ENCODE results near the gene STRIT1.
"Not testable (repeated sequence)": the region's sequence is repeated elsewhere in the genome, so short reads cannot be mapped to it uniquely, and the experiment has no call there.

The STRIT1 gene

DNA sequence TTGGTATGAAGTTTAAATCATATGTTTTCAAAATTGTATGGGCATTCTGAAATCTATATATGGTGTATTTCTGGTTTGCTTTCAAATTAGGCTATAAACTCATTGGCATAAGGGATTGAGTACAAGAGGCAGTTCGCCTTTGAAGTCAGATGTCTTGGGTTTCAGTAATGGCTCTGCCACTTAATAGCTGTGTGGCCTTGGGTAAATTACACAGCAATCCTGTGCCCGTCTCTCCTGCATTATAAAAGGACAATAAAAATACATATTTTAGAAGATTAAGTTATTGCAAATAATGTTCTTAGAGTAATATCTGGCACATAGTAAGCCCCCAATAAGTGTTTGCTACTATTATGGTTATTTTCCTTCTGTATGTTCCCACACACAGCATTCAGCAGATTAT lies 20.4 kb upstream of the STRIT1 start:
- no peak for DNase-seq (ENCODE audit: low read depth in 2 of 3, low spot score in 2 of 3)

DNA sequence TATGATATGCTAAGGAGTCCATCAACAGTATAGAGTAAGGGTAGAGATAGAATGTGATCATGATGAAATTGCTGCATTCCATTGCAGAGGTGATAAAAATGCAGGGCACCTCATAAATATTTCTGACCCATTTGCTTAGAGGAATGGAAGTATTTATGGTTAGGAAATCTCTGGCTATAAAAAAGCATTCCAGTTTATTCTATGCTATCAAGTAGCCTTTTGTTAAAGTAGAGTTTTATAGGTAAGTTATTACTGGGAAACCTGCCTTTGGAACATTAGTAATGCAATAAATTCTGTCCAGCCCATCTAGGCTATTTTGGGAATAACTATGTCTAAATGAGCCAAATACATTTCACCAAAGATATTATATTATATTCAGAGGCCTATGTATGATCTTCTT lies 19.8 kb upstream of the STRIT1 start:
- no peak for DNase-seq (ENCODE audit: low read depth in 2 of 3, low spot score in 2 of 3)

DNA sequence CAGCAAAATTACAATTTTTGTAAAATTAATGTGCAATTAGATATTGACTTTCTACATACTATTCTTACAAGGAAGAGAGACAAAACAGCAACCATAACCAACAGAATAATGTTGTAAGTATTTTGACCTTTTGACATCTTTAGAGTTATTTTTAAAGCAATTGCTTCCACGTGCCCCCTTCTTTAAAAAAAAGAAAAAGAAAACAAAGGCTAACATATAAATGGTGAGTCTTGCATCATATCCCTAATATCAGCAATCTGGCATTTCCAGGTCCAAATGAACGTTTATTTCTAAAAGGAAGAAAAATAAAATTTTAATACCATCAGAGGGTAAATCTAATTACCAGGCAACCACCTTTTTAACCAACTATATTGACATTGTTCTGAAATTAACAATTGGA lies 19.3 kb upstream of the STRIT1 start:
- no peak for DNase-seq (ENCODE audit: low read depth in 2 of 3, low spot score in 2 of 3)

DNA sequence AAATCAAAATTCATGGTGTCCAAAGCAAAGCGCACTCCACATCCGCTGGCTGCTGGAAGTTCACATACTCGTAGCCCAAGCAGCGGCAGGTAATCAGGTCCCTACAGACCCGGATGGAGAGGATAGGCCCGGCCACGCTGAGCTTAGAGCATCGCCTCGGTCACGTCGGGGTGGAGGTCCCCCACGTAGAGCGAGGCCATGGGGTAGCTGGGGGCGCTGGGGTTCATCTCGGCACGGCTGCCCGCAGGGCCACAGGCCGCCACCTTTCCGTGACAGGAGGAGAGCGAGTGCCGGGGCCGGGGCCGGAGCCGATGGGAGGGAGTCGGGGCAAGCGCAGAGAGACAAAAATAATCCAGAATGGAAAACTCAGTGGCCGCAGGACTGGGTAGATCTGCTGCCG lies 16.1 kb upstream of the STRIT1 start:
- no peak for DNase-seq (ENCODE audit: low read depth in 2 of 3, low spot score in 2 of 3)

DNA sequence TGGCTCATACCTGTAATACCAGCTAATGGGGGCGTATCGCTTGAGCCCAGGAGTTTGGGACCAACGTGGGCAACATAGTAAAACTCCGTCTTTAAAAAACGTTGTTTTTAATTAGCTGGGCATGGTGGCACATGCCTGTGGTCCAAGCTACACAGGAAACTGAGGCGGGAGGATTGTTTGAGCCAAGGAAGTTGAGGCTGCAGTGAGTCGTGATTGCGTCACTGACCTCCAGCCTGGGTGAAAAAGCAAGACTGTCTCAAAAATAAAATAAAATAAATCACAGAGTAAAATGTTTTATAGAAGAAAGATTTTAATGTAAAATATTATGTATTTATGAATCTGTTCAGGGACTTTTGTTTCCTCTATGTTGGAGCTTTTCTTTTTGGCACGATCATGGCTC lies 15.3 kb upstream of the STRIT1 start:
- DNase-seq (ENCODE audit: low read depth in 2 of 3, low spot score in 2 of 3): no peak

DNA sequence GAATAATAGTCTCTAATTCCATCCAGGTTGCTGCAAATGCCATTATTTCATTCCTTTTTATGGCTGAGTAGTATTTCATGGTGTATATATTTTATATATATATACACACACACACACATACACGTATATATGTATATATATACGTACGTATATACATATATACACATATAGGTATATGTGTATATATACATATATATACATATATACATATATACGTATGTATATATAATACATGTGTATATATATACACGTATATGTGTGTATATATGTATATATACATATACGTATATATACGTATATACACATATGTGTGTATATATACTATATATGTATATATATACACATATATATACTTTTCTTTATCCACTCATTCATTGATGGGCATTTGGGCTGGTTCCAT lies 13.7 kb upstream of the STRIT1 start:
- no peak for DNase-seq (ENCODE audit: low read depth in 2 of 3, low spot score in 2 of 3)

DNA sequence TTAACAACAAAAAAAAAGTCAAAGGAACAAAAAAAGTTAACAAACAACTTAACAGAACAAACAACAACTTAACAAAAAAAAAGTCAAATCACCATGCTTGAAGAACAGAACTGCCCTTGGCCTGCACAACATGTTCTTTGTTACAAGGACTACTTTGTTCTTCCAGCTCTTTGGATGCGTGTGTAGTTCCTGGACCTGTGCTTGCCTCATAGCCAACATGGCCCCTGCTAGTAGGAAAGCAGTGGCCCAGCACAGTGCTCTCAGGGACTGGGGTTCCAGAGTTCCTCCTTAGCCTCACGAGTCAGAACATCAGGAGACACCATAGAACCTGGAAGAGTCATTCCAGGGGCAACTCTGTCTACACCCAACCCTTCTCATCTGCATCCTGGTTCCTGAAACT lies 10.9 kb upstream of the STRIT1 start:
- DNase-seq (ENCODE audit: low read depth in 2 of 3, low spot score in 2 of 3): no peak

DNA sequence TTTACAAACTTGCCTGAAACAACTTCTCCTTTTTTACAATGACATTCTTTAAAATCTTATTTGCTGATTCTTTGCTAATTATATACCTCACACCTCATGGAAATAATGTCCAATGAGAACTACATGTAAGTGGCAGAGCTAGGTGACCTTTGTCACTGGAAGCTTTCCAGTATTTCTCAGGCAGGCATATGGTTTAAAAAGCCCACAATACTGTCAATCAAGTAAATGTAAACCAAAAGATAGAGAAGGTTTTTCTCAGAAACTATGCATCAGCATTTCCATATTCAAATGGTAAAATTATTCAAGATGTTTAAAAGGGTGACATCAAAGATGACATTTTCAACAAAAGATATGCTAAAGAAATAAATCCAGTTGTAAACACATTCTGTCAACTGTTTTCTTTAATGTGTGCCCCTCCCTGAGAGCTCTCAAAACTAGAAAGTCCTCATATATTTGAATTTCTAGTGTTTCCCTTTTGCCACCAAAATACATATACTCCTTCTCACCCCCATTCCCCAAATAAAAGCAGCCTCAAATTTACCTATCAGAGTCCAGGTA lies 10.1 kb upstream of the STRIT1 start:
- no peak for DNase-seq (ENCODE audit: low read depth in 2 of 3, low spot score in 2 of 3)

DNA sequence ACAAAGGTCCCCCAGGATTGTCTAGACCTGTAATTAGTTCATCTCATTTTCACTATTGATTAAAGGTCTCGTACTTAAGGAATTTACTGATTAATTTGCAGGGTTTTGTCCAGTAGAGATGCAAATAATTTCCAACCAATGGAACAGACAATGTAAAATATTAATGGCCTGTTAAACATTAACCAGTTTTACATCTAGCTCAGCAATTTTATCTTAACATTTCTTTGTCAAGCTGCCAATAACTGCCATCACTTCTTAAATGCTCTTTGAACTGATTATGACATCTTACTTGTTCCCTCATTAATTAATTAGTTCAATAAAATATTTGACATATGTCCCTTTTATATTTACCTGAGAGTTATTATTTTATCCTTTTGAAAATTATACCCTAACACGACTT lies 9.4 kb upstream of the STRIT1 start:
- no peak for DNase-seq (ENCODE audit: low read depth in 2 of 3, low spot score in 2 of 3)

DNA sequence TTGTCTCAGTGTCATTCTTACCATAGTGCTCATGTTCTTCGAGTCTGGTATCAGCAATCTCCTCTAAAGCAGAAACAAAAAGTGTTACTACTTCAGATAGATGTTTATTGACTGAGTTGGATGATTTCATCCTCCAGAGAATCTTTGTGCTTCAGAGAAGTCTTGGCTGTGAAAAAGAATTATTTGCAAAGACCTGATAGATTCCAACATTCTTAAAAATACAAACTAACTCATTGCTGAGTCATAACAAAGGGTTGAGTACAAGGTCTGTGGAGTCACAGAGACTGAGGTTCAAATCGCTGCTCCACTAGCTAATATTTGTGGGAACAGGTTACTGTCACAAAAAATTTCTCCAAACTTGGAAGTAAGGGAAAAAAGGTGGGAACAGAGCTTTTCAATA lies 9.0 kb upstream of the STRIT1 start:
- no peak for DNase-seq (ENCODE audit: low read depth in 2 of 3, low spot score in 2 of 3)

DNA sequence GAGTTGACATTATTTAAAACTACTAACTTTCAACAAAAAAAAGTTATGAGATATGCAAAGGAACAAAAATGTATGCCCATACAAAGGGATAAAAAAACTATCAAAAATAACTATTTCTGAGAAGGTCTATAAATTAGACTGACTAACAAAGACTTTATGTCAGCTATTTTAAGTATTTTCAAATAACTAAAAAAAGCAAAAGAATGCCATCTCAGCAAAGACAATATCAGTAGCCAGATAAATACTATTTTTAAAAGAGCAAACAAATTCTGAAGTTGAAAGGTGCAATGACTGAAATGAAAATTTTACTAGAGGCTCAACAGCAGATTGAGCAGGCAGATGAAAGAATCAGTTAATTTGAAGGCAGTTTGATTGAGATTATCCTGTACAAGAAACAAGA lies 3.6 kb upstream of the STRIT1 start:
- DNase-seq (ENCODE audit: low read depth in 2 of 3, low spot score in 2 of 3): no peak

DNA sequence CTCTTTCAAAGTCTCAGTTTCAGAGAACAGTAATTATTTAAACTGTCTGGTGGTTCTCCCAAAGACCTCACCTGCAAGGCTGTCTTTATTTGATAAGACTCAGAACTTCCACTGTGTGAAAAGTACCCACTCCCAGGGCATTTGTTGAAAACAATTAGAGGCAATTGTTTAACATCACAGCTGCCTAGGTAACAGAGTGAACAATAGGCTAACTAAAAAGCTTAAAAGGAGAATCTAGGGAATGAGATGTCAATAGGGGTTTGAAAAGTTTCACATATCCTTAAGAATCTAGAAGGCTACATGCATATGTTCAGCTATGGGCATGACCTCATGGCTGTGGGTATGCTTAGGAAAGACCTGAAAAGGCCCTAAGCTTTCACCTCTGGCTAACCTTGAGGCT lies 2.9 kb upstream of the STRIT1 start:
- no peak for DNase-seq (ENCODE audit: low read depth in 2 of 3, low spot score in 2 of 3)

DNA sequence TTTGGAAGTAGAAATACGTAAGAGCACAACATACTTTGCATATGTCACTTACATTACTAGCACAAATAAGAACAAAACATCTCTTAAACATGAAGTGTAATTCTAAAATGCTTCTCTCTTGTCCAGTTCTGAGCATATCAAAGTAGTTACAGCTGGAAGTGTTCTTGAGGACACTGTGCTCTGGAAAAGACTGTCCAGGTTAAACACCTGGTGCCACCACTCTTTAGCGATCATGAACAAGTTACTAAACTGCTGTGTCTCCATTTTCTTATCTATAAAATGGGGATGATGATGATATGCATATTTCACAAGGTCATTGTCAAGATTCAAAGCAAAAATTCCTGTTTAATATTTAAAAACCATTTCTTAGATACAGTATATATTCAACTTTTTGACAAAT lies 790 bp downstream of the STRIT1 start:
- no peak for DNase-seq (ENCODE audit: low read depth in 2 of 3, low spot score in 2 of 3)

DNA sequence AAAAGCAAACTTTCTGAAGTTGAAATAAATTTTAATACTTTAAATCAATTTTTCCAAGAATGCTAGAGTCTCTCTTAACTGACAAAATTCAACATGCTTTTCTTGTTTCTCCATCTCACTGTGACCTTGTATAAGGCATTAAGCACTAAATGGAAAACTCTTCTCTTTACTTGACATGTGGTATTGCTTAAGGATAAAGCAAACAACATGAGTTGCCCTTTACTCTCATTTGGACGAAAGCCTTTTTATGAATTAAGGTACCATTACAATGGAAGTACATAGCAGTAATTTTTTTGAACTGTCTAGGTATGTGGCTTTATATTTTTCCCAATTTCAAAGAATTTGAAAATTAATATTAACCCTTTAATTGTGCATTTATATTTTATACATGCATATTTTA lies 1.4 kb downstream of the STRIT1 start:
- no peak for DNase-seq (ENCODE audit: low read depth in 2 of 3, low spot score in 2 of 3)

DNA sequence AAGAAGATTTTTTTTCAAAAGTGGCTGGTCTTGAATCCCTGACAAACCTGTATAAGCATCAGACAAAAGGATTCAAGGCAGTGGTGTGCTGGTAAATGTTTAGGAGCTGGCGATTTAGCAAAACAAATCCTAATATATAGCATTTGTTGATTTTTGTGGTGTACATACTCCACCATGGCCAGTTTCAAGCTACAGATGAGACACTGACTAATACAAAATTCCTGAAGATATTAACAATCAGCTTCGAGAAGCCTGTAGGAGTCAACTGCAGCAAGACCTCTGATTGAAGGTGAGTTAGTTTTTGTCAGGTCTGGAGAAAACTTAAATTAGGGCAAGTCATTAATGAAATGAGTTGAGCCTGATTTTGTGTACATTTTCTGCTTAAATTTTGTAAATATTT lies 6.7 kb downstream of the STRIT1 start:
- no peak for DNase-seq (ENCODE audit: low read depth in 2 of 3, low spot score in 2 of 3)

DNA sequence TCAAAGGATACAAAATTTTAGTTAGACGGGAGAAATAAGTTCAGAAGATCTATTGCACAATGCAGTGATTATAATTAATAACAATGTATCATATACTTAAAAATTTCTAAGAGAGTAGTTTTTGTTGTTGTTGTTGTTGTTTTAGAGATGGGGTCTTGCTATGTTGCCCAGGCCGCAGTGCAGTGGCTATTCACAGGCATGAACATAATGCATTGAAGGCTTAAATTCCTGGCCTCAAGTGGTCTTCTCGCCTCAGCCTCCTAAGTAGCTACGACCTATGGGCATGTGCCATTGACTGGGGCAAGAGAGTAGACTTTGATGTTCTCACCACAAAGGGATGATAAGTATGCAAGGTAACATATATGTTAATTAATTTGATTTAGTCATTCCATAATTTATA lies 7.5 kb downstream of the STRIT1 start:
- no peak for DNase-seq (ENCODE audit: low read depth in 2 of 3, low spot score in 2 of 3)

DNA sequence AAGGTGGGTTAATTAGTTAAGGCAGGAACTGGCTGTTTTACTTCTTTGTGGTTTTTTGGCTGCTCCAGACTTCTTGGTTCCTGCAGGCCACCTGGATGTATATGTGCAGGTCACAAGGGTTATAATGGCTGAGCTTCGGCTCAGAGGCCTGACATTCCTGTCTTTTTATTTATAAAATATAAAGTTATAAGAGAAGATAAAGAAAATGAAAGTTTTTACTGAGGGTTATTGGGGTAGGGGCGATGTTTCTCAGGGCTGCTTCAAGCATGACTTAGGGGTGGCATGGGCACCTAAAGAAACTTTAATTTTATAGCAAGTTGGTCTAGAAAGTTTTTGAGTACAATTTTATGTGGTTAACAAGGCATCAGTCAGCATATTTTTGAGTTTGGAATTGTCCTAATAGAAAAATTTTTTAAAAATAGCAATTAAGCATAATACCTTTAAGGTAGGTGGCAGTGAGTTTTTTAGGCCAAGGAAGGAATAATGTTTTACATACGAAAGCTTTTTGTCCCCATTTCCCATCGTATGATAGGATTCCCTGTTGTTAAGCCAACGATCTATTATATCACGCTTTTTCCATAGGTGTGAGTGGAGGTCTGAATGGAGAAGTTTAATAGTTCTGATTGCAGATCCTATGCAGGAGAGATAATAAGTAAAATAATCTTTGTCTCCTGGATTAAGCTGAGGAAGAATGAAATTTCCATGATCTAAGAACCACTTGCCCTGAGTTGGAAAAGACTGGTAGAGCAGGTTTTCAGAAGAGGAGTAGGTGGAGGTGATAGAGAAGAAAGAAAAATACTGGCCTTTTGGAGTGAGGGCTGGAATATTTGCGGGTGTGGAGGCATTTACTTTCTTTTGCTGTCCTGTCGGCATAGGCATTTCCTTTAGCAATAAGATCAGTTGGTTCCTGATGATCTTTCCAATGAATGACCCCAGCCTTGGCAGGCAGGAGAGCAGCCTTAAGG lies 10.1 kb downstream of the STRIT1 start:
- no peak for DNase-seq (ENCODE audit: low read depth in 2 of 3, low spot score in 2 of 3)

DNA sequence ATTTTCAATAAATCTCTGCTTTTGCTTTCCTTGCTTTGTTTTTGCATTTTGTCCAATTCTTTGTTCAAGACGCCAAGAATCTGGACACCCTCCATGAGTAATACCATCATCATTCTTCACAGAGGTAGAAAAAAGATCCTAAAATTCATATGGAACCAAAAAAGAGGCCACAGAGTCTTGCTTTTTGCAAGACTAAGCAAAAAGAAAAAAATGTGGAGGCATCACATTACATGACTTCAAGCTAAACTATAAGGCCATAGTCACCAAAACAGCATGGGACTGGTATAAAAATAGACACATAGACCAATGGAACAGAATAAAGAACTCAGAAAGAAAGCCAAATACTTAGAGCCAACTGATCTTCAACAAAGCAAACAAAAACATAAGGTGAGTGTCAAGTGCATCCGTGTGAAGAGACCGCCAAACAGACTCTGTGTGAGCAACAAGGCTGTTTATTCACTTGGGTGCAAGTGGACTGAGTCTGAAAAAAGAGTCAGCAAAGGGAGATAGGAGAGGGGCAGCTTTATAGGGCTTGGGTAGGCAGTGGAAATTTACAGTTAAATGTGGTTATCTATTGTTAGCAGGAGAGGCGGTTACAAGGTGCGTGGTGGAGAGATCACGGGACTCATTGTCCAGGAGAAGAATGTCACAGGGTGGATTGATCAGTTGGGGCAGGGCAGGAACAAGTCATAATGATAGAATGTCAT lies 10.9 kb downstream of the STRIT1 start:
- no peak for DNase-seq (ENCODE audit: low read depth in 2 of 3, low spot score in 2 of 3)

DNA sequence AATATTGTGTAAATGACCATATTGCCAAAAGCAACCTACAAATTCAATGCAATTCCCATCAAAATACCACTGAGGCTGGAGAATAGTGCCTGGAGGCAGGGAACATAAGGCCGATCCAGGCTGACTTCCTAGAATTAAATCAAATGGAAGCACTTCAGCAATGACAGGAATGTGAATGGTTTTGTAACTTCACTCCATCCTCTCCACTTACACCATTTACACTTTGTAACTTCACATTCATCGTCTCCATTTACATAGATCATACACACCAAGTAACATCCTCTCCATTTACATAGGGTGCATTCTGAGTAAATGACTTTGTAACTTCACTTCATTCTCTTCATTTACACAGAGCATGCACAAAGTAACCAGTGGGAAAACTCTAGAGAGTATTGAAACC lies 11.6 kb downstream of the STRIT1 start:
- no peak for DNase-seq (ENCODE audit: low read depth in 2 of 3, low spot score in 2 of 3)

DNA sequence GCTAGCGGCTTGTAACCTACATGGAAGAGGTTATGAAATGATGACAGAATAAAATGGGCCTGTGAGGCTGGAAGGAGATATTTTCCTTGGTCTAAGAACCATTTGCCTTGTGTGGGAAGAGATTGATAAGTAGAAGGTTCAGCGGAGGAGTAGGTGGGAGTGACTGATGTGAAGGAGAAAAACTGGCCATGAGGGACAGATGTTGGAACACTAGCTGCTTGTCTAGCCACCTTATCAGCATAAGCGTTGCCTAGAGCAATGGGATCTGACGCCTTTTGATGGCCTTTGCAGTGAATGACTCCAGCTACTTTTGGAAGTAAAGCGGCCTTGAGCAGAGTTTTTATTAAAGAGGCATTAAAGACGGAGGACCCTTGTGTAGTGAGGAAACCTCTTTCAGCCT lies 17.4 kb downstream of the STRIT1 start:
- DNase-seq (ENCODE audit: low read depth in 2 of 3, low spot score in 2 of 3): not testable (repeated sequence)

DNA sequence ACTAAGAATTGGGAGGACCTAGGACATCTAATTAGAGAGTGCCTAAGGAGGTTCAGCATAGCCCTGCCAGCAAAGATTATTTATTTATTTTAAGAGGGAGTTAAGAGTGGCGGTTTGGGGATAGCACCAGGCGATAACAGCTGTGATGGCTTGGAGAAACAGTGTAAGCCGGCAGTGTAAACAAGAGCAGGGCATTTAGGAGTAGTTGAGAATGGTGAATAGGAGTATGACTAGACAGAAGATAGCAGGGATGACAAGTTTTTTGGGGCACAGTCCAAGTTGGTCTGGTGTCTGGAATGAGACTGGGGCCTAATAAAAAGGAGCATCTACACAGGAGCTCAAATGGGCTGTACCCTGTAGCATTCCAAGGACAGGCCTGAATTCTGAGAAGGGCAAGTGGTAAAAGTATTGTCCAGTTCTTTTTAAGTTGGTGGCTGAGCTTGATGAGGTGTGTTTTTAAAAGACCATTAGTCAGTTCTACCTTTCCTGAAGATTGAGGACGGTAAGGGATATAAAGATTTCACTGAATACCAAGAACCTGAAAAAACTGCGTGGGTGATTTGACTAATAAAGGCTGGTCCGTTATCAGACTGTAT lies 18.2 kb downstream of the STRIT1 start:
- DNase-seq (ENCODE audit: low read depth in 2 of 3, low spot score in 2 of 3): not testable (repeated sequence)

DNA sequence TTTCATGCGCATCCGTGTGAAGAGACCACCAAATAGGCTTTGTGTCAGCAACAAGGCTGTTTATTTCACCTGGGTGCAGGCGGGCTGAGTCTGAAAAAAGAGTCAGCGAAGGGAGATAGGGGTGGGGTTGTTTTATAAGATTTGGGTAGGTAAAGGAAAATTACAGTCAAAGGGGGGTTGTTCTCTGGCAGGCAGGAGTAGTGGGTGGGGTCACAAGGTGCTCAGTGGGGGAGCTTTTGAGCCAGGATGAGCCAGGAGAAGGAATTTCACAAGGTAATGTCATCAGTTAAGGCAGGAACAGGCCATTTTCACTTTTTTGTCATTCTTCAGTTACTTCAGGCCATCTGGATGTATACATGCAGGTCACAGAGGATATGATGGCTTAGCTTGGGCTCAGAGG lies 19.0 kb downstream of the STRIT1 start:
- not testable (repeated sequence) for DNase-seq (ENCODE audit: low read depth in 2 of 3, low spot score in 2 of 3)

Measured in activated CD8-positive, alpha-beta memory T cell treated with anti-CD3 and anti-CD28 coated beads for 48 hours (primary cell).